CD14-positive monocyte (primary cell): ENCODE results near the gene TMEM135. TPM values are rescaled to one million over a fixed set of nuclear protein-coding genes. Genes with fewer than 3 reads are reported as not detected.

Source experiments
- DNase-seq, 3 donors: peaks; one replicate each; pipeline ENCODE4 v3.0.0-alpha.2; 2011 to 2022
- H2AFZ ChIP-seq: 2 replicates; pipeline ENCODE4 v1.6.0; 2012; ENCODE audit warnings: mild to moderate bottlenecking, low read depth, low read length, inconsistent platforms; ENCODE audit not compliant: insufficient read depth, poor library complexity, severe bottlenecking
- H3K27ac ChIP-seq, 2 donors: 1 replicate in 1 of 2; 2 replicates in 1 of 2; pipeline ENCODE4 v1.5.1; 2012 to 2013; ENCODE audit warnings: low read length in 2 of 2, control low read depth in 1 of 2, inconsistent platforms in 1 of 2, low read depth in 1 of 2, mild to moderate bottlenecking in 1 of 2
- H3K27me3 ChIP-seq, 2 donors: one replicate each; pipeline versions ENCODE4 v1.6.0 to v1.6.1; 2011 to 2013; ENCODE audit warnings: low read length in 2 of 2; ENCODE audit not compliant: control insufficient read depth in 2 of 2, insufficient read depth in 2 of 2
- H3K36me3 ChIP-seq, 2 donors: replicated peaks in 1 of 2; 1 replicate in 1 of 2; 2 replicates in 1 of 2; pipeline versions ENCODE4 v1.5.1 to v1.6.1; 2012 to 2013; ENCODE audit warnings: low read length in 2 of 2, control low read depth in 1 of 2, inconsistent platforms in 1 of 2, mild to moderate bottlenecking in 1 of 2; ENCODE audit not compliant: insufficient read depth in 2 of 2, control insufficient read depth in 1 of 2
- H3K4me1 ChIP-seq, 2 donors: 1 replicate in 1 of 2; 2 replicates in 1 of 2; pipeline versions ENCODE4 v1.5.1 to v1.6.1; 2012 to 2013; ENCODE audit warnings: low read length in 2 of 2, control low read depth in 1 of 2, inconsistent platforms in 1 of 2, mild to moderate bottlenecking in 1 of 2, moderate library complexity in 1 of 2; ENCODE audit not compliant: insufficient read depth in 2 of 2, control insufficient read depth in 1 of 2
- H3K4me2 ChIP-seq: replicated peaks from 2 replicates; pipeline ENCODE3; 2012; ENCODE audit warnings: low read length, moderate library complexity, mild to moderate bottlenecking; ENCODE audit not compliant: poor library complexity, severe bottlenecking; ENCODE audit errors: extremely low read depth
- H3K4me3 ChIP-seq, 3 experiments: fragments of 200-600 bp in 1 of 3; sonication (generic) in 1 of 3; replicated peaks in 1 of 3; 1 replicate in 2 of 3; 2 replicates in 1 of 3; pipeline ENCODE4 v1.5.1; 2011 to 2013; ENCODE audit warnings: low read length in 3 of 3, mild to moderate bottlenecking in 3 of 3, control low read depth in 2 of 3, low read depth in 2 of 3, inconsistent platforms in 1 of 3, moderate library complexity in 1 of 3
- H3K79me2 ChIP-seq: 2 replicates; pipeline ENCODE4 v1.6.0; 2012; ENCODE audit warnings: mild to moderate bottlenecking, control low read depth, inconsistent platforms, low read length, moderate library complexity; ENCODE audit not compliant: insufficient read depth
- H3K9ac ChIP-seq: 2 replicates; pipeline ENCODE4 v1.6.0; 2017; ENCODE audit warnings: low read length, mild to moderate bottlenecking; ENCODE audit not compliant: insufficient read depth, poor library complexity, severe bottlenecking
- H3K9me3 ChIP-seq, 2 donors: replicated peaks in 1 of 2; 1 replicate in 1 of 2; 2 replicates in 1 of 2; pipeline versions ENCODE4 v1.5.1 to v1.6.1; 2012 to 2013; ENCODE audit warnings: low read length in 2 of 2, control low read depth in 1 of 2; ENCODE audit not compliant: control insufficient read depth in 1 of 2, insufficient read depth in 1 of 2
- H4K20me1 ChIP-seq: 2 replicates; pipeline ENCODE4 v1.6.0; 2012; ENCODE audit warnings: mild to moderate bottlenecking, low read length, control low read depth, moderate library complexity; ENCODE audit not compliant: insufficient read depth
- H3K27ac Mint-ChIP-seq, 7 donors: one replicate each; pipeline ENCODE4 v1.8.0; 2020; ENCODE audit warnings: mild to moderate bottlenecking in 7 of 7, mixed read lengths in 7 of 7, moderate library complexity in 6 of 7, inconsistent platforms in 2 of 7
- H3K27me3 Mint-ChIP-seq, 3 donors: one replicate each; pipeline ENCODE4 v1.8.0; 2021 to 2022; ENCODE audit warnings: low read depth in 3 of 3, mild to moderate bottlenecking in 3 of 3, mixed read lengths in 3 of 3, moderate library complexity in 3 of 3, inconsistent platforms in 1 of 3
- H3K36me3 Mint-ChIP-seq, 2 donors: one replicate each; pipeline ENCODE4 v1.8.0; 2020; ENCODE audit warnings: mixed read lengths in 2 of 2, inconsistent platforms in 1 of 2, mild to moderate bottlenecking in 1 of 2
- H3K4me1 Mint-ChIP-seq: one replicate; pipeline ENCODE4 v1.8.0; 2020; ENCODE audit warnings: mild to moderate bottlenecking, mixed read lengths
- H3K4me3 Mint-ChIP-seq, 2 donors: one replicate each; pipeline ENCODE4 v1.8.0; 2020; ENCODE audit warnings: mild to moderate bottlenecking in 2 of 2, mixed read lengths in 2 of 2, moderate library complexity in 1 of 2
- H3K9me3 Mint-ChIP-seq, 7 donors: one replicate each; pipeline ENCODE4 v1.8.0; 2020 to 2022; ENCODE audit warnings: mixed read lengths in 7 of 7, mild to moderate bottlenecking in 6 of 7, moderate library complexity in 6 of 7, inconsistent platforms in 2 of 7
- WGBS: methylation state at CpG from one replicate; pipeline ENCODE4 v1.1.5; 2013; ENCODE audit warnings: missing lambda C conversion rate; ENCODE audit not compliant: insufficient coverage; 5-methylcytosine and 5-hydroxymethylcytosine counted together
- intact Hi-C, 2 donors: fragments of 100-400 bp; cut with micrococcal nuclease; formaldehyde crosslinking; loops; one replicate each; pipeline versions ENCODE4 v1.15.0 to v1.15.1; 2023
- polyA plus RNA-seq, 3 donors: library from polyadenylated mRNA; depleted of rRNA in 1 of 3; unstranded in 2 of 3; stranded (reverse) in 1 of 3; fragments of 300-500 nt in 2 of 3; fragments of >200 nt in 1 of 3; fragmentation: Illumina TruSeq in 2 of 3; gene quantifications; 1 replicate in 2 of 3; 2 replicates in 1 of 3; pipeline ENCODE4 v1.2.3, GENCODE V29; 2012 to 2021
- TF ChIP-seq, protein P1 (sequence below): fragments of 200-600 bp; IDR thresholded peaks from one replicate; pipeline ENCODE4 v1.8.0; 2022; ENCODE audit warnings: antibody characterized with exemption, mild to moderate bottlenecking

TMEM135 gene
- polyA plus RNA-seq, 3 donors = 2.7 to 8.4 (median 5.9) TPM

DNA sequence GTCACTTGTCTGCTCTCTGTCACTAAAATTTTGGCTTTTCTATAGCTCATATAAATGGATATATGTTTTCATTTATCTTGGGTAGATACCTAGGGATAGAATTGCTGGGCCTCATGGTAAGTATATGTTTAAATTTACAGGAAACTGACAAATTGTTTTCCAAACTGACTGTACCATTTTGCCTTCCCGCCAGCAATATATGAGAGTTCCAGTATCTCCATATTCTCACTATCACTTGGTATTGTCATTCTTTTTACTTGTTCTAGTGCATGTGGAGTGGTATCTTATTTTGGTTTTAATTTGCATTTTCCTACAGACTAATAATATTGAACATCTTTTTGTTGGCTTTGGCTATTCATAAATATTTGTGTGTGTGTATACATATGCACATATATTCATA, 101.7 kb downstream of the TMEM135 start:
- H3K36me3 ChIP-seq = no peaks in the 10 kb centered on the region
- no peaks in the 10 kb centered on the region for H3K27me3 Mint-ChIP-seq
- H3K9me3 Mint-ChIP-seq = peaks cover 5 to 14% (median 7%) of the 10 kb centered on the region in 7 donors
- H3K4me3 ChIP-seq = no peak overlapping the region
- no peak overlapping the region for H2AFZ ChIP-seq
- H3K4me2 ChIP-seq = no peak overlapping the region
- H3K79me2 ChIP-seq = no peaks in the 10 kb centered on the region
- intact Hi-C loops = no loop called here
- H3K9me3 ChIP-seq = peaks cover 0 to 5% of the 10 kb centered on the region in 2 donors
- H3K4me1 ChIP-seq = no peaks in the 10 kb centered on the region
- no peaks in the 10 kb centered on the region for H3K36me3 Mint-ChIP-seq
- no peak overlapping the region for H3K27ac ChIP-seq
- H4K20me1 ChIP-seq = no peaks in the 10 kb centered on the region
- TF ChIP-seq, protein P1, sequence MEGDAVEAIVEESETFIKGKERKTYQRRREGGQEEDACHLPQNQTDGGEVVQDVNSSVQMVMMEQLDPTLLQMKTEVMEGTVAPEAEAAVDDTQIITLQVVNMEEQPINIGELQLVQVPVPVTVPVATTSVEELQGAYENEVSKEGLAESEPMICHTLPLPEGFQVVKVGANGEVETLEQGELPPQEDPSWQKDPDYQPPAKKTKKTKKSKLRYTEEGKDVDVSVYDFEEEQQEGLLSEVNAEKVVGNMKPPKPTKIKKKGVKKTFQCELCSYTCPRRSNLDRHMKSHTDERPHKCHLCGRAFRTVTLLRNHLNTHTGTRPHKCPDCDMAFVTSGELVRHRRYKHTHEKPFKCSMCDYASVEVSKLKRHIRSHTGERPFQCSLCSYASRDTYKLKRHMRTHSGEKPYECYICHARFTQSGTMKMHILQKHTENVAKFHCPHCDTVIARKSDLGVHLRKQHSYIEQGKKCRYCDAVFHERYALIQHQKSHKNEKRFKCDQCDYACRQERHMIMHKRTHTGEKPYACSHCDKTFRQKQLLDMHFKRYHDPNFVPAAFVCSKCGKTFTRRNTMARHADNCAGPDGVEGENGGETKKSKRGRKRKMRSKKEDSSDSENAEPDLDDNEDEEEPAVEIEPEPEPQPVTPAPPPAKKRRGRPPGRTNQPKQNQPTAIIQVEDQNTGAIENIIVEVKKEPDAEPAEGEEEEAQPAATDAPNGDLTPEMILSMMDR = no peak
- no peak for DNase-seq
- no CpG with 5 or more reads among the region's 1 CpG for WGBS
- no peaks in the 10 kb centered on the region for H3K4me1 Mint-ChIP-seq
- H3K27me3 ChIP-seq = no peaks in the 10 kb centered on the region
- no peak overlapping the region for H3K9ac ChIP-seq
- H3K4me3 Mint-ChIP-seq = no peak overlapping the region
- no peak overlapping the region for H3K27ac Mint-ChIP-seq

DNA sequence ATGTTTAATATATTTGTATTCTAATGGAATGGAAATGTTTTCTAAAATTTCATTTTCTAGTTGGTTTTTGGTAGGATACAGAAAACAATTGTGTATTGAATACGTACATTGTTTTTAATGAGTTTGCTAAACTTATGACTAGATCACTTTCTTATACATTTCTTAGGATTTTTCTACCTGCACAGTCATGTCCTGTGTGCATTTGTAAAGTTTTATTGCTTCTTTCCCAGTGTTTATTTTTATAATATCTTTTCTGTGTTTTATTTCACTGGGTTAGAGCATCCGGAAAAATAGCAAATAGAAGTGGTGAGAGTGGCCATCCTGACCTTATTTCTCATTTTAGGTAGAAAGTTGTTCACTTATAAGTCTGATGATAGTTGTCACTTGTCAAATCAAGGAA, 103.6 kb downstream of the TMEM135 start:
- Histone ChIP-seq H3K27me3 (no peaks in the 10 kb centered on the region), H4K20me1 (no peaks in the 10 kb centered on the region), H3K79me2 (no peaks in the 10 kb centered on the region), H3K4me2 (no peak overlapping the region), H3K4me3 (no peak overlapping the region), H3K9me3 (peaks cover 0 to 4% of the 10 kb centered on the region in 2 donors), H3K4me1 (no peaks in the 10 kb centered on the region), H2AFZ (no peak overlapping the region), H3K27ac (no peak overlapping the region), H3K36me3 (no peaks in the 10 kb centered on the region), H3K9ac (no peak overlapping the region)
- Mint-ChIP-seq H3K27me3 (no peaks in the 10 kb centered on the region), H3K4me1 (no peaks in the 10 kb centered on the region), H3K27ac (no peak overlapping the region), H3K9me3 (peaks cover 5 to 14% (median 7%) of the 10 kb centered on the region in 7 donors), H3K36me3 (no peaks in the 10 kb centered on the region), H3K4me3 (no peak overlapping the region)
- no CpG with 5 or more reads among the region's 2 CpGs for WGBS
- intact Hi-C loops = no loop called here
- no peak for DNase-seq
- TF ChIP-seq, protein P1 = no peak
